Measurements from ENCODE around the gene ASCC2. TPM values are rescaled to one million over a fixed set of nuclear protein-coding genes. Genes with fewer than 3 reads are reported as not detected.

Gene ASCC2
- total and polyA plus RNA-seq, 2 of the 4 experiments (the other 2 are of a cell fraction) = 40.0 to 62.2 TPM

DNA sequence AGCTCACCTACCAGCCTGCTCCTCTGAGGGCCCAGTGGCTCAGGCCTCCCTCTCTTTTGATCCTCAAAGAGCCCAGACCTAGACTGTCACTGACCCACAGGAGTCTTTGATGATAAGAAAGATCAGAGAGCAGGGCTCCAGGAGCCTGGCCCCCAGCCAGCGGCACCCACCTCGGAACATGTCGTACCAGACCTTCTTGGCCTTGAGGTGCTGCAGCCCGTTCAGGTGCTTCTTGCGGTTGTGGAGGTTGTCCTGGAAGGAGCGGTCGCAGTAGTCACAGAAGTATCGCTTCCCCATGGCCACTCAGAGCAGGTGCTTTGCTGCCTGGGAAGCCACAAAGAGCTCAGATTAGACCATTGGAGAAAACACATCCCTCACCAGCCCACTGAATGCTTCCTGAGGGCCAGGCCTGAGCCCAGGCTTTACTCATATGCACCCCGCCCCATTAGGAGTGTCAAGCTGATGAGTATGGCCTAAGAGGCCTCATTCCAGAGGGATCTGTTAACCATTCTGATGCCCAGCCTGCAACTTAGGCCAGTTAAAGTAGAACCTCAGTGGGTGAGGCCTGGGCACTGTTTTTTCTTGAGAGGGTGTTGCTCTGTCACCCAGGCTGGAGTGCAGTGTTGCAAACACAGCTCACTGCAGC lies 89.7 kb downstream of the ASCC2 start:
- H2BK5ac ChIP-seq (ENCODE audit: low read depth, low read length, poor library complexity, severe bottlenecking) = no peak overlapping the region
- H3K56ac ChIP-seq (ENCODE audit: extremely low read depth, insufficient read depth, low read length) = no peak overlapping the region
- peaks cover 24% of the 10 kb centered on the region; the same call in 1 of the 2 replicates for H3K36me3 ChIP-seq (ENCODE audit: control insufficient read depth, insufficient read depth, low read length)
- H3K9me3 ChIP-seq (ENCODE audit: control insufficient read depth, insufficient read depth, low read length) = no peaks in the 10 kb centered on the region
- no peak overlapping the region for H4K5ac ChIP-seq (ENCODE audit: low read depth, low read length)
- no peak overlapping the region for H3K4ac ChIP-seq (ENCODE audit: low read depth, low read length)
- H2AK5ac ChIP-seq (ENCODE audit: low read depth, low read length) = no peak overlapping the region
- in situ Hi-C loops (cut with MboI; ENCODE audit: low sequenced_read_pairs) (no loop called here), dilution Hi-C loops (cut with HindIII; ENCODE audit: low sequenced_read_pairs, unreplicated experiment) (no loop called here), intact Hi-C loops (cut with micrococcal nuclease) (no loop called here)
- peaks cover 10 to 13% of the 10 kb centered on the region in 2 experiments; a peak in 1 of 4 replicates for H3K79me1 ChIP-seq (ENCODE audit: low read depth in 1 of 2, low read length in 2 of 2)
- ATAC-seq (ENCODE audit: low read depth) (peak; percentile 59; the same call in 1 of the 2 replicates), DNase-seq (no peak)
- no peak overlapping the region for H3K27ac ChIP-seq (ENCODE audit: insufficient read depth, low read length)
- WGBS, 2 experiments (ENCODE audit: extremely low coverage in 2 of 2, insufficient read length in 1 of 2) = 90% methylated on average over 2 of the region's 9 CpGs; no CpG with 5 or more reads in 1 of the 2 experiments
- no peak overlapping the region for H2BK20ac ChIP-seq (ENCODE audit: low read depth, low read length)
- H3K9ac ChIP-seq (ENCODE audit: low read depth, low read length) = no peak overlapping the region
- no peak overlapping the region for H4K8ac ChIP-seq (ENCODE audit: low read depth in 2 of 2, low read length in 2 of 2)
- peaks cover 18% of the 10 kb centered on the region; the same call in 1 of the 2 replicates for H3K9me1 ChIP-seq (ENCODE audit: insufficient read depth, low read length)
- H3K23ac ChIP-seq (ENCODE audit: low read depth, low read length) = no peak overlapping the region
- CTCF ChIA-PET = no interaction called here
- H2AK9ac ChIP-seq (replicated peaks; ENCODE audit: low read depth, low read length, poor library complexity) = peak overlapping the region; percentile 42
- no peak overlapping the region for H3K18ac ChIP-seq (ENCODE audit: low read depth, low read length)
- no peaks in the 10 kb centered on the region for H3K27me3 ChIP-seq (ENCODE audit: control insufficient read depth, insufficient read depth, low read length)
- H2AFZ ChIP-seq (replicated peaks; ENCODE audit: low read length, poor library complexity) = no peak overlapping the region
- H4K20me1 ChIP-seq (ENCODE audit: insufficient read depth, low read length) = no peaks in the 10 kb centered on the region
- H3K4me2 ChIP-seq (ENCODE audit: low read depth, low read length) = no peak overlapping the region
- H3K4me3 ChIP-seq (ENCODE audit: insufficient read depth, low read depth, low read length) = no peak overlapping the region
- no peak overlapping the region for H2BK15ac ChIP-seq (ENCODE audit: low read depth, low read length)
- H2BK120ac ChIP-seq (ENCODE audit: low read depth, low read length) = no peak overlapping the region
- H3K14ac ChIP-seq (replicated peaks; ENCODE audit: low read depth, low read length) = no peak overlapping the region
- peaks cover 5% of the 10 kb centered on the region; the same call in 1 of the 2 replicates for H3K4me1 ChIP-seq (ENCODE audit: control insufficient read depth, insufficient read depth, low read length)
- no peak overlapping the region for H4K91ac ChIP-seq (ENCODE audit: insufficient read depth, low read depth, low read length)
- TF ChIP-seq RAD21 (IDR thresholded peaks at IDR 0.05; ENCODE audit: low read length) (no peak), CHD1 (IDR thresholded peaks at IDR 0.05; ENCODE audit: low read depth, low read length) (no peak), POLR2A (IDR thresholded peaks at IDR 0.05; ENCODE audit: low read depth, low read length) (no peak), RCOR1 (IDR thresholded peaks at IDR 0.05; ENCODE audit: insufficient replicate concordance, low read length) (no peak)
- POLR2A ChIA-PET (ENCODE audit: unreplicated experiment) = no interaction called here
- BruUV-seq (replicated peaks) = no TSS peak

Data from IMR-90 (cell line).